ENCODE data around the gene NREP. TPM values are rescaled to one million over a fixed set of nuclear protein-coding genes. Genes with fewer than 3 reads are reported as not detected.

NREP gene
- total RNA-seq, 1 experiment from 2014 or later, result 163 TPM

- Histone ChIP-seq H3K9ac (ENCODE audit: extremely low read depth, insufficient read length, low read length) (no peak overlapping the region), H3K79me2 (ENCODE audit: insufficient read depth, low read length) (peaks cover 11% of the 10 kb centered on the region; the same call in 1 of the 2 replicates), H4K5ac (ENCODE audit: insufficient read length, low read depth, low read length) (no peak overlapping the region), H2BK5ac (ENCODE audit: insufficient read length, low read length) (no peak overlapping the region), H3K79me1 (ENCODE audit: insufficient read depth, low read depth, low read length, poor library complexity, severe bottlenecking) (peaks cover 3% of the 10 kb centered on the region), H3K56ac (ENCODE audit: insufficient read length, low read depth, low read length) (no peak overlapping the region), H2BK20ac (ENCODE audit: low read depth, low read length, poor library complexity, severe bottlenecking) (no peak overlapping the region), H3T11ph (ENCODE audit: low read length) (no peak overlapping the region), H3K27me3 (ENCODE audit: insufficient read depth, low read length) (no peaks in the 10 kb centered on the region), H4K20me1 (ENCODE audit: control insufficient read depth, insufficient read depth, insufficient read length) (no peaks in the 10 kb centered on the region), H3K23ac (ENCODE audit: insufficient read length, low read depth, low read length) (no peak overlapping the region), H2BK120ac (ENCODE audit: low read depth, low read length, poor library complexity, severe bottlenecking) (no peak overlapping the region), H3K9me3 (ENCODE audit: control insufficient read depth, low read depth, low read length) (no peaks in the 10 kb centered on the region), H3K14ac (ENCODE audit: insufficient read depth, low read length) (no peak overlapping the region), H3K27ac (ENCODE audit: insufficient read length, low read depth, low read length) (no peak overlapping the region), H2BK15ac (ENCODE audit: low read depth, low read length) (no peak overlapping the region), H3K18ac (ENCODE audit: insufficient read length, low read depth, low read length) (no peak overlapping the region), H2AK5ac (ENCODE audit: insufficient read length, low read length) (no peak overlapping the region), H3K4me1 (ENCODE audit: insufficient read depth, low read length) (peaks cover 26% of the 10 kb centered on the region), H2AFZ (ENCODE audit: low read length) (no peak overlapping the region), H4K8ac (replicated peaks; ENCODE audit: insufficient read length, low read depth, low read length) (no peak overlapping the region), H3K23me2 (ENCODE audit: insufficient read length, low read depth, low read length, poor library complexity, severe bottlenecking) (no peaks in the 10 kb centered on the region), H3K4me2 (ENCODE audit: insufficient read depth, insufficient read length, low read length) (no peak overlapping the region), H2BK12ac (ENCODE audit: insufficient read length, low read depth, low read length) (no peak overlapping the region), H3K4ac (ENCODE audit: low read depth, low read length) (no peak overlapping the region), H4K91ac (ENCODE audit: insufficient read length, low read depth, low read length) (no peak overlapping the region)
- no peak for TF ChIP-seq CTCF (conservative IDR thresholded peaks at IDR 0.05)
- peaks cover 1 to 13% (median 6%) of the 10 kb centered on the region in 3 experiments; a peak in 4 of 7 replicates for H3K36me3 Mint-ChIP-seq (ENCODE audit: insufficient read depth in 1 of 3, low read depth in 3 of 3)
- H3K27ac Mint-ChIP-seq, result no peak overlapping the region; a peak in 3 of 7 replicates
- no CpG with 5 or more reads among the region's 2 CpGs for WGBS (ENCODE audit: extremely low coverage, insufficient read length, low lambda C conversion rate)
- peaks cover 43 to 53% of the 10 kb centered on the region in 2 experiments for H3K4me1 Mint-ChIP-seq
- no peak for DNase-seq
- no peaks in the 10 kb centered on the region for H3K27me3 Mint-ChIP-seq (ENCODE audit: low read depth)
- no peaks in the 10 kb centered on the region for H3K9me3 Mint-ChIP-seq
- H3K4me3 Mint-ChIP-seq, result no peak overlapping the region
These were observed 12.5 kb downstream of the NREP start for GRCh38 chr5:111744455-111744854.
